Measurements from ENCODE around the gene CHST11.

GRCh38 chr12:104471336-104471735, 14.6 kb downstream of the CHST11 start:
- TF ChIP-seq EZH2 (IDR thresholded peaks at IDR 0.05) (no peak), POLR2AphosphoS5 (IDR thresholded peaks at IDR 0.05; ENCODE audit: borderline replicate concordance, low read depth, low read length) (no peak)
